NCI-H2029 treated with DMSO at 0.1 percent for 48 hours (cell line): Measurements from ENCODE around the gene MKLN1.

Source experiments
- DNase-seq: peaks from one replicate; lab custom pipeline; 2025; lab: John Stamatoyannopoulos, UW

MKLN1 gene

GRCh38 chr7:131354390-131354789, 26.7 kb downstream of the MKLN1 start:
- no peak for DNase-seq

GRCh38 chr7:131355917-131356777, 28.5 kb downstream of the MKLN1 start:
- DNase-seq: no peak

- DNase-seq: no peak
Observed at GRCh38 chr7:131357282-131357880, 29.7 kb downstream of the MKLN1 start.

- no peak for DNase-seq
Observed at GRCh38 chr7:131358636-131359035, 31.0 kb downstream of the MKLN1 start.

DNA sequence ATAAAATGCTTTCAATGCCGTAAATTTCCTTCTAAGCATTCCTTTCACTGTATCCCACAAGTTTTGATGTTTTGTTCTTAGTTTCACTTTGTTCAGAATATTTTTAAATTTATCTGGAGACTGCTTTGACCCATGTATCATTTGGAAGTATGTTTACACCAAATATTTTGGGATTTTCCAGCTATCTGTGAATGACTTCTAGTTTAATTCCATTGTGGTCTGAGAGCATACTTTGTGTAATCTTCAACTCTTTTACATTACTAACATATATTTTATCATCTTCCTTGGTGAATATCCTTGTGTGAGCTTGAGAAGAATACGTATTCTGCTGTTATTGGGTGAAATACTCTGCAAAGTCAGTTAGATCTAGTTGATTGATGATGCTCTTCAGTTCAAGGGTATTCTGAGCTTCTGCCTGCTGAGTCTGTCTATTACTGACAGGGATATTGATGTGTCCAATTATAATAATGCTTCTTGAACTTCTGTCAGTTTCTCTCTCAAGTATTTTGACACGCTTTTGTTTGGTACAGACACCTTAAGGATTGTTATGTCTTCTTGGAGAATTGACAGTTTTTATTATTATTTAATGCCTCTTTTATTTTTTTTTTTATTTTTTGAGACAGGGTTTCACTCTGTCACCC, 31.6 kb downstream of the MKLN1 start:
- no peak for DNase-seq

- DNase-seq: no peak
Observed at GRCh38 chr7:131363719-131364118, 36.0 kb downstream of the MKLN1 start.

GRCh38 chr7:131364767-131365344, 37.2 kb downstream of the MKLN1 start:
- no peak for DNase-seq

DNA sequence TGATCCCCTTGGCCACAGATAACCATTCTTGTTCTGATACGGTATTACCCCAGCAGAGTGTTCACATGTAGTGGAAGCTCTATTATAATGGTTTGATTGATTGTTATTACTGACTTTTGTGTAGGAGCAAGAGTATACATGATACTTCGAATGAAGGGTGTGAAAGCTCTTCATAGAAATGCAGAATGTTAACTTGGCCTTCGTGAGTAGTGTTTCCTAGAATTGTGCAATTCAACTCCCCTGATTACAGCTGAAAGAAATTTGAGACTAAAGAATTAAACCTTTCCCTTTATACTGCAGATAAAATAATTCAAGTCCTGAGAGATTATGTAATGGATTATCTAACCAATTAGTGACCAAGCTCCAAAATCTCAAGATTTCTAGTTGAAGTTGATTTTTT, 38.2 kb downstream of the MKLN1 start:
- no peak for DNase-seq

GRCh38 chr7:131369354-131369753, 41.7 kb downstream of the MKLN1 start:
- no peak for DNase-seq

DNA sequence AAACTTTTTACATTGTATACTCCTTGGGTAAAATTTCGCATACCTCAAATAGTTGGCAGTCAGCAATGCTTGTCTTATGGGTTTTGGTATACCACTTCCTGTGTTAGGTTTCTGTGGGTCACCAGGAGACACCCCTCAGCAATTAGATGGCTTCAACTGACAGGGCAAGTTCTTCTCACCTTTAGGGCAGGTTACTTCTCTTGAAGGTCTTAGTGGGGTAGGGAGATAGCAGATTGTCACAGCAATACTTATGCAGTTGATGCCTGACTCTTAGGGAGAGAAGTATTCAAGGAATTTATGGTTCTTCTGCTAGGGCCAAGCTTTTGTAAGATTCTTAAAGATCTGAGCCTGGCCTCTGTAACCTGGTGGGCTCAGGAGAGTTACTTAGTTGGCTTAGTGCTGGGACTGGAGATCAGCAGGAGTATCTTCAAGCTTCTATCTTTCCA, 42.9 kb downstream of the MKLN1 start:
- no peak for DNase-seq

DNA sequence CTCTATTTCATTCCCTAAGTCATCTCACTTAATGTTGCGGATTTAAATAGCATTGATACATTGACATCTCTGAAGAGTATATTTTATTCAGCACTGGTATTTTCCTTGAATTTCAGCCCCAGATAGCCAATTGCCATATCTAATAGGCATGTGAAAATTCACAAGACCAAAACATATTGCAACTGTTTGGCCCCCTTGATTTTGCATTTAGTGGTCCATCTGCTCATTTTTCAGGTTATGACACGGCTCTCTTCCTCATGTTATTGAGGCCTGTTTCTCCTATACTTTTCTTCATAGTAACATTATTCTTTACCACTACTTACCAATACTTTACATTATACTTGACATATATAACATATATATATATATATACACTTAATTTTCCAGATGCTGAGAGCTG, 43.7 kb downstream of the MKLN1 start:
- DNase-seq: no peak

DNA sequence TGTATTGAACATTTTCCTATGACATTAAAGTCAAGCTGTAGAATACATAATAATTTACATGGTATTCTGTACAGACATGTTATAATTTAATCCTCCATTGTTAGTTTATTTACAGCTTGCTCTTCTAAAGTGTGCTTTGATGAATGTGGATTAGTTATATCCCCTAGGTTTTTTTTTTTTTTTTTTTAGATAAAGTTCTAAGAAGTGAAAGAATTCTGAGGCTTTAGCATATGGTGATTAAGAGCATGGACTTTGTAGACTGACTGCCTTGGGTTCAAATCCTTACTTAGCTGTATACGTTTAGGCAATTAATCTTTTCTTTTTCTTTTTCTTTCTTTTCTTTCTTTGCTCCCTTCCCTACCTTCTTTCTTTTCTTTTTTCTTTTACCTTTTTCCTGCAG, 44.9 kb downstream of the MKLN1 start:
- DNase-seq: no peak

DNA sequence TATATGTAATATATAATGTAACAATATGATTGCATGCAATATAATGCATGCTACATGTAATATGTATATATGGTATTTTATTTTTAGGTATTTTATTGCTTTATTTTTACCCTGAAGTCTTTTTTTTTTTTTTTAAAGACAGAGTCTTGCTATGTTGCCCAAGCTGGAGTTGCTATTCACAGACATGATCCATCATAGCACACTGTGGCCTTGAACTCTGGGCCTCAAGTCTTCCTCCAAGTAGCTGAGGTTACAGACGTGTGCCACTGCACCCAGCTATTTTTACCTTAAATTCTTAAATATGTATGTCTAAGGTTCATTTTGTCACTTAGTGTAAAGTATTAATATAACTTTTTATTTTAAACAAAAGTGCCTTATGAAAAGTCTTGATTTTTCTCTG, 47.1 kb downstream of the MKLN1 start:
- DNase-seq: no peak

- DNase-seq: no peak
Observed at GRCh38 chr7:131381069-131381838, 53.6 kb downstream of the MKLN1 start.

GRCh38 chr7:131383417-131384285, 56.0 kb downstream of the MKLN1 start:
- DNase-seq: no peak

DNA sequence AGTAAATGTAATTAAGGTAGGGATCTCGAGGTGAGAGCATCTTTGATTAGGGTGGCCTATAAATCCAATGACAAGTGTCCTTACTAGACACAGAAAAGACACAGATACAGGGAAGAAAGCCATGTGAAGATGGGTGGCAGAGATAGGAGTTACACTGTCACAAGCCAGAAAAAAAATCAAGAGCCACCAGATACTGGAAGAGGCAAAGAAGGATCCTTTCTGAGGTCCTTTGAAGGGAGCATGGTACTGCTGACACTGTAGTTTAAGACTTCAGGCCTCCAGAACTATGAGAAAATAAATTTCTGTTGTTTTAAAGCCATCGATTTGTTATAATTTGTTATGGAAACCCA, 56.6 kb downstream of the MKLN1 start:
- no peak for DNase-seq

DNA sequence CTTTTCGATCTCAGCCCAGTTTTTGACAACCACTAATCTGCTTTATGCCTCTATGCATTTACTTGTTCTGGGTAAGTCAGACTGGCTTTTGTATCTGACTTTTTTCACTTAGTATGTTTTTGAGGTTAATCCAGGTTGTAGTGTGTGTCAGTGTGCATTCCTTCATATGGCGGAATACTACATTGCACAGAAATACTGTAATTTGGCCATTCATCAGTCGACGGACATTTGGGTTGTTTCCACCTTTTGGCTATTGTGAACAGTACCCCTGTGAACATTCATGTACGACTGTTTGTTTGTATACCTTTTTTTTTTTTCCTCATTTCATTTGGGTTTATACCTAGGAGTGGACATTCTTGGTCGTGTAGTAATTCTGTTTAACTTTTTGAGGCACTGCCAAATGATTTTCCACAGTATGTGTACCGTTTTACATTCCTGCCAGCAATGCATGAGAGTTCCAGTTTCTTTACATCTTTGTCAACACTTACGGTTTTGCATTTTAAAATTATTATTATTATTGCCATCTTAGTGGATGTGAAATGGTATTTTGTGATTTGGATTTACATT, 57.4 kb downstream of the MKLN1 start:
- DNase-seq: no peak

DNA sequence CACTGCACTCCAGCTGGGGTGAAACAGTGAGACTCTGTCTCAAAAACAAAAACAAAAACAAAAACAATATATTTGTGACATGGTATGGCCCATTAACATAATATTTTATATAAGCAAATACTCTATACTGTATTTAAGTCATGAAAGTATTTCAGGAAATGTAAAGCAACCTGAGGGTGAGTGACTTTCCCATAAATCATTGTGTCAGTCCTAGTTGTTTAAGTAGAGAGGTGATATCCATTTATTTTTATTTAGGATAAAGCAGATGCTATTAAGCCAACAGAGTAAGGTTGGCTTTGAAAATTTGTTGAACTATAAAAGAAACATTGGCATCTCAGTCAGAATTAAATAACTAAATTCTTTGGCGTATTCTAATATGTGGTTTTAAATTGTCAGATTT, 60.5 kb downstream of the MKLN1 start:
- DNase-seq: no peak

- DNase-seq: no peak
Observed at GRCh38 chr7:131390275-131390674, 62.6 kb downstream of the MKLN1 start.

- no peak for DNase-seq
Observed at GRCh38 chr7:131391145-131391544, 63.5 kb downstream of the MKLN1 start.

DNA sequence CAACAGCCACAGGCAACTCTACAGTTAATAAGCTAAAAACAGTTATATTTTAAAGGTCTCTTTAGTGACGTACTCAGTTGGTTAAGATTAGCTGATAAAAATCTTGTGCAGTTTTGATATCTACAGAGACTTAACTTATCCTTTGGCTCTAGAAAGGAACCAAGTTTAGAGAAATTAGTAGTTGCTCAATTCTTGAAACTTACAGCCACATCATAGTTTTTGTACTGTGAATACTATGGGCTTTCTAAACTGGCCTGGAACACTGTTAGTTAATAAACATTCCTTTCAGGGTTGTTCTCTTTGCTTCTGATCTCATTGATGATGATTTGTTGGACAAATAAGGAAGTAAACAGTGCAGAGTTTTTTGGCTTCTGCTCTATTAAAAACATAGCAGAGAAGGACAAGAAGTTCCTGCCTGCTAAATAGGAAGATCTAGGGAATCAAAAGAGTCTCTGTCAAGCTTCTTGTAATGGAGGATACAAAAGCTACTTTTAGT, 73.1 kb downstream of the MKLN1 start:
- no peak for DNase-seq
